ENCODE results near the gene NCAN.
"Not testable (repeated sequence)": the region's sequence is repeated elsewhere in the genome, so short reads cannot be mapped to it uniquely, and the experiment has no call there.

Gene NCAN

DNA sequence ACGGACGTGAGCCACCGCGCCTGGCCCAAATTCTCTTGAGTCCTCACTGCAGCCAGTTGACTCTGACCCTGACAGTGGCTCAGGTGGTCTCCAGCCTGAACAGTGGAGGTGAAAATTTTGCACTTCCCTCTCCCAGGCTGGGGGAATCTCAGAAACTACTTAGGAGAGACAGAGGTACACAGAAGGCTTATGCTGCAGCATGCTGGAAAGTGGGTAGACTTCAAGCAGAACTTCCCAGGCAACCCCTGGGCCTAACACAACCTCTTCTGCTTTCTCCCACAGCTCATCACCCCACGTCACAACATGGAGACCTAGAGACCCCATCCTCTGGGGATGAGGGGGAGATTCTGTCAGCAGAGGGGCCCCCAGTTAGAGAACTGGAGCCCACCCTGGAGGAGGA lies 14.4 kb downstream of the NCAN start:
- DNase-seq = no peak

GRCh38 chr19:19226663-19227062 lies 14.9 kb downstream of the NCAN start:
- no peak for DNase-seq

DNA sequence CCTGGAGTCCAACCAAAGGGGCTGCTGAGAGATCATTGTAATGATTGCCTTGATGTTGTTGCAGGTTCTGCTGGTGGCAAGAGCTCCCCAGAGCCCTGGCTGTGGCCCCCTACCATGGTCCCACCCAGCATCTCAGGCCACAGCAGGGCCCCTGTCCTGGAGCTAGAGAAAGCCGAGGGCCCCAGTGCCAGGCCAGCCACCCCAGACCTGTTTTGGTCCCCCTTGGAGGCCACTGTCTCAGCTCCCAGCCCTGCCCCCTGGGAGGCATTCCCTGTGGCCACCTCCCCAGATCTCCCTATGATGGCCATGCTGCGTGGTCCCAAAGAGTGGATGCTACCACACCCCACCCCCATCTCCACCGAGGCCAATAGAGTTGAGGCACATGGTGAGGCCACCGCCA lies 15.5 kb downstream of the NCAN start:
- no peak for DNase-seq

GRCh38 chr19:19229701-19230100 lies 17.9 kb downstream of the NCAN start:
- no peak for DNase-seq

GRCh38 chr19:19230999-19231398 lies 19.2 kb downstream of the NCAN start:
- no peak for DNase-seq

GRCh38 chr19:19232261-19232721 lies 20.5 kb downstream of the NCAN start:
- DNase-seq = no peak

- DNase-seq = no peak
Observed at GRCh38 chr19:19234220-19234816, 22.6 kb downstream of the NCAN start.

DNA sequence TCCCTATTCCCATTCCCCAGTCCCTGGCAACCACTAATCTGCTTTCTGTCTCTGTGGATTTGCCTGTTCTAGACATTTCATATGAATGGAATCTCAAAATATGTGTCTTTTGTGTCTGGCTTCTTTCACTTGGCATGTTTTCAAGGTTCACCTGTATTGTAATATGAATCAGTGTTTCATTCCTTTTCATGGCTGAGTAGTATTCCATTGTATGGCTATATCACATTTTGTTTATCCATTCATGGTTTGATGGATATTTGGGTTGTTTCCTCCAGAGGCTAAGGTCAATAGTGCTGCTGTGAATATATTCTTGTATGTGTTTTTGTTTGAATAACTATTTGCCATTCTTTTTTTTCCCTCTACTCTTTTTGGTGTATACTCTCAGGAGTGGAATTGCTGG lies 24.4 kb downstream of the NCAN start:
- DNase-seq = no peak

DNA sequence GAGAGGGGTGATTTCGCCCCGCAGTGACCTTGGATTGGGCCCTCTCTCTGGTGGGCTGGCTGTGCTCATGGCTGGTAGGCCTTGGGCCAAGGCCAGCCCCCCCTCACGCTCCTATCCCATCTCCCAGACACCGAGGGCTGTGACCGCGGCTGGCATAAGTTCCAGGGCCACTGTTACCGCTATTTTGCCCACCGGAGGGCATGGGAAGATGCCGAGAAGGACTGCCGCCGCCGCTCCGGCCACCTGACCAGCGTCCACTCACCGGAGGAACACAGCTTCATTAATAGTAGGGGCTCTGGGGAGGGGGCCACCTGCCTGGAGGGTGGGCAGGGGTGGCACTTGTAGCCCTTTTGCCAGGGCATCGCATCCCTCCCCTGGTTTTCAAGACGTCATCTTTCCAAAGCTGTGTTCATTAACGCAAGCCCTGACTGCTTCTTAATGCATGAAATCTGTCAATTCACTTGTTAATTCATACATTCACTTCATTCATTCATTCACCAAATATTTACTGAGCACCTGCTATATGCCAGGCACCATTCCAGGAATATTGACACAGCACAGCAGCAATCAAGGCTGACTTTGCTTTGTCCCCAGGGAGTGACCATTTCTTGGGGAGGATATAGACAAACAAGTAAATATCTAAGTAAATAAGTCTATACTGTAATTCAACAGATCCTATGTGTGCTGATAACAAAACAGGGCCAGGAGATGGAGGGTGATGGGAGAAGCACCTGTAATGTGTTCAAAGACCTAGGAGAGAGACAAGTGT lies 26.6 kb downstream of the NCAN start:
- no peak for DNase-seq

DNA sequence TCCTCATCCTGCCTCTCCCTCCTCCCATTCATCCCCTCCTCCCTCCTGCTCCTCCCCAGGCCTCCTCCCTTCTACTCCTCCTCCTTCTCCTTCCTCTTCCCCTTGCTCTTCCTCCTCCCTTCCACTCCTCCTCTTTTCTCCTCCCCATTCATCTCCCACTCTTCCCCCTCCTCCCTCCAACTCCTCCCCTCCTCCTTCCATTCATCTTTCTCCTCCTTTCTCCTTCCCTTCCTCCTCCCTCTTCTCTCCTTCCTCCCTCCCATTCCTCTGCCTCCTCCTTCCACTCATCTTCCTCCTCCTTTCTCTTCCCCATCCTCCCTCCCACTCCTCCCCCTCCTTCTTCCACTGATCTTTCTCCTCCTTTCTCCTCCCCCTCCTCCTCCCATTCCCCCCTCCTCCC lies 27.9 kb downstream of the NCAN start:
- no peak for DNase-seq

DNA sequence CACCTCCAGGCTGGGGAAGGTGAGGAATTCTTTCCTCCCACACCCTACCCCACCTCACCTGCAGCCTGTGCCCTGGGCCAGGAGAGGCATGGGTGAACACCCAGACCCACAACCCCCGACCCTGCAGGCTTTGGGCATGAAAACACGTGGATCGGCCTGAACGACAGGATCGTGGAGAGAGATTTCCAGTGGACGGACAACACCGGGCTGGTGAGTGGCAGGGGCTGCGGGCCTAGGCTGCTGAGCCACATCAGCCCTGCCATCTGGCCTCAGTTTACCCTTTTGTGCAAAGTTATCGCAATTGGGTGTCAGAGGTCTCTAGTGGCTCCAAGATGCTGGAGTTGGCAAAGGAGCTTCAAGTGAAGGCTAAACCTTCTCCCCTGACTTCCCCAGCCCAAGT lies 28.7 kb downstream of the NCAN start:
- DNase-seq = no peak

DNA sequence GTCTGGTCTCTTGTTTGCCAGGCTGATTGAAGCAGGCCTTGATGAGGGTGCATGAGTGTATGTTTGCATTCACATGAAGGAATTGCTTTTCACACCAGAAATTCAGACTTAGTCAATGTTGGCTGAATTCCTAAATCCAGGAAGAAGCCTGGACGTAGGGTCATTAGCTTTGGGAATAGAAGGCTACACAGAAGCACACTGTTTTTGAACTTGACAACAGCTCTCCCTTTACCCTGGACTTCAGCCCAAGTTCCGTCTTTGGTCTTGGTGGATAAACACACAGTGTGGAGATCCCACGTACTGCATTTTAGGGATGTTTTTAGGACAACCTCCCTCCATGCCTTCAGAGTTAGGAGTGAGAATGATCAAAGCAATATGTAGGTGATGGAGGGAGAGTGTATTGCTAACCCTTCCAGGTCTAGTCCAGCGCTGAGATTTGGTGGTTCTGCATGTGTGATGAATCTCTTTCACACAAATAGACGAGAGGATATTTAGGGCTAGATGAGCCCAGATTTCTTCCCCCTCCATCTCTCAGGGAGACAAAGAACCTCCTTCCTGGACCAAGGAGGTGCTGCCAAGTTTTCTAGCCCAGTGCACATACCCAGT lies 38.5 kb downstream of the NCAN start:
- no peak for DNase-seq

- not testable (repeated sequence) for DNase-seq
Observed at GRCh38 chr19:19253409-19253808, 41.7 kb downstream of the NCAN start.

GRCh38 chr19:19256072-19256969 lies 44.6 kb downstream of the NCAN start:
- DNase-seq = no peak

GRCh38 chr19:19257137-19257536 lies 45.4 kb downstream of the NCAN start:
- DNase-seq = peak; percentile 21

GRCh38 chr19:19257836-19258588 lies 46.3 kb downstream of the NCAN start:
- no peak for DNase-seq

- no peak for DNase-seq
Observed at GRCh38 chr19:19258589-19259338, 47.0 kb downstream of the NCAN start.

DNA sequence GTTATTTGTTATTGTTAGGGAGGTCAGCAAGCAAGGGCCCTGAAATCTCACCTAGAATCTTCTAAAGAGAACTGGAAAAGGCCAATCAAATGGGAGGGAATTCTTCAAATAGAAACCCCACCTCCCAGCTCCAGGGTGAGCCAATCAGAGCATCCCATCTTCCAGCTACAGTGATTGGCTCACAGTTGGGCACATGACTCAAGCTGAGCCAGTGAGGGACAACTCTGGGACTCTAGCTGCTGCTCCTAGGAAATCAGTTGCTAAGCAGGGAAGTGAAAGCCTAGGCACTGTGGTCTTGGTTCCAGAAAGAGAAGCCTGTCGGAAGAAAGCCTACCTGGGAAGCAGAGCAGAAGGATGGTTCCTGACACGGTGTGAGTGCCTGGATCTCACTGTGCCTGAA lies 48.0 kb downstream of the NCAN start:
- peak; percentile 8 for DNase-seq

DNA sequence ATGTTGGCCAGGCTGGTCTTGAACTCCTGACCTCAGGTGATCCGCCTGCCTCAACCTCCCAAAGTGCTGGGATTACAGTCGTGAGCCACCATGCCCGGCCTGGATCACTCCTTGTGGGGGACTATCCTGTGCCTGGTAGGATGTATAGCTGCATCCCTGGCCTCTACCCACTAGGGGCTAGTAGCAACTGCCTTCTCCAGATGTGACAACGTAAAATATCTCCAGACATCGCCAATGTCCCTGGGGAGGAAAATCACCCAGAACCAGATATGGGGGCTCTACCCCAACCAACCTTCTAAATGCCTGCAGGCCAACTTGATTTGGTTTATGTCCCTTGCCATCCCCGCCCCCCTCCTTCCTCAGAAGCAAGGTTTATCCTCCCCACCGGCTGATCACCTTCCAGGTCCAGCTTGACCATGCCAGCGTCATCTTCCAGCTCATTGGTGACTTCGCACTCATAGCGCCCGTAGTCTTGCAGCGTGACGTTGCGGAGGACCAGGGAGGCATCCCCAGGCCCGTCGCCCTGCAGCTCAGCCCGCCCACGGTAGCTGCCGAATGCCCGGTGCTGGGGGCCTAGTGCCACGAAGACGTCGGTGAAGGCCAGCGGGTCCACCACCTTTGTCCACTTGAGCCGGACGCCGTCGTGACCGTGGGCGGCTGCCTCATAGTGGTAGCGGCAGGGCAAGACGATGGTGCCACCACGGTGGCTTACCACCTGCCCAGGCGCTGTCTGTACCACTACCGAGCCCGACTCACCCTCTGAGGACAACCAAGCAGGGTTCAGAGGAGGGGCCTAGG lies 48.9 kb downstream of the NCAN start:
- DNase-seq = no peak

- DNase-seq = no peak
Observed at GRCh38 chr19:19261350-19262189, 49.8 kb downstream of the NCAN start.
